Nephron progenitor cell (in vitro differentiated cells): ENCODE results near the gene CAMK2A.

Source experiments
- DNase-seq: peaks from one replicate; pipeline ENCODE4 v3.0.0; 2021
- H3K27ac Mint-ChIP-seq: 2 replicates; pipeline ENCODE4 v1.8.0; 2021; ENCODE audit warnings: mild to moderate bottlenecking, moderate library complexity, mixed read lengths
- H3K27me3 Mint-ChIP-seq: 2 replicates; pipeline ENCODE4 v1.8.0; 2021; ENCODE audit warnings: mild to moderate bottlenecking, low read depth, mixed read lengths; ENCODE audit not compliant: poor library complexity
- H3K36me3 Mint-ChIP-seq: 2 replicates; pipeline ENCODE4 v1.8.0; 2021; ENCODE audit warnings: low read depth, mixed read lengths
- H3K4me1 Mint-ChIP-seq: 2 replicates; pipeline ENCODE4 v1.8.0; 2021; ENCODE audit warnings: mixed read lengths
- H3K4me3 Mint-ChIP-seq: 2 replicates; pipeline ENCODE4 v1.8.0; 2021; ENCODE audit warnings: mild to moderate bottlenecking, moderate library complexity, mixed read lengths
- H3K9me3 Mint-ChIP-seq: 2 replicates; pipeline ENCODE4 v1.8.0; 2021; ENCODE audit warnings: mild to moderate bottlenecking, moderate library complexity, mixed read lengths
- TF ChIP-seq, protein P1 (sequence below): fragments of 200-600 bp; sonication (generic); IDR thresholded peaks from 2 replicates; pipeline ENCODE4 v1.5.0; 2021; ENCODE audit warnings: antibody characterized with exemption

The CAMK2A gene

DNA sequence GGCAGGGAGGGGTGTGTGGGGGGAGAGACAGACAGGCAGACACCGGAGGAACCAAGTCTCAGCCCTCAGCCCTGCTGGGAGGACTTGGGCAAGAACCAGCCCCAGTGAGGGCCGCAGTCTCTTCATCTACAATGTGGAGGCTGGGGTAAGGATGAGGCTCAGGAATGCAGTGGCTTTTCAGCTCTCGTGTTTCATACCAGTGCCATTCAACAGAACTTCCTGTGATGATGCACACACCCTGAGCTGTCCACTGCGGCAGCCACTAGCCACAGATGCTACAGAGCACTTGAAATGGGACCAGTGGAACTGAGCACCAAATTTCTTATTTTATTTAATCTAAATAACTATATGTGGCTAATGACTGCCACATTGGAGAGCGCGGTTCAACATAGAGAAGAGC is 10.7 kb downstream of the CAMK2A start:
- Mint-ChIP-seq H3K4me3 (no peak overlapping the region), H3K27ac (no peak overlapping the region), H3K36me3 (no peaks in the 10 kb centered on the region), H3K27me3 (no peaks in the 10 kb centered on the region), H3K9me3 (no peaks in the 10 kb centered on the region), H3K4me1 (peaks cover 62% of the 10 kb centered on the region)
- DNase-seq = no peak
- TF ChIP-seq, protein P1, sequence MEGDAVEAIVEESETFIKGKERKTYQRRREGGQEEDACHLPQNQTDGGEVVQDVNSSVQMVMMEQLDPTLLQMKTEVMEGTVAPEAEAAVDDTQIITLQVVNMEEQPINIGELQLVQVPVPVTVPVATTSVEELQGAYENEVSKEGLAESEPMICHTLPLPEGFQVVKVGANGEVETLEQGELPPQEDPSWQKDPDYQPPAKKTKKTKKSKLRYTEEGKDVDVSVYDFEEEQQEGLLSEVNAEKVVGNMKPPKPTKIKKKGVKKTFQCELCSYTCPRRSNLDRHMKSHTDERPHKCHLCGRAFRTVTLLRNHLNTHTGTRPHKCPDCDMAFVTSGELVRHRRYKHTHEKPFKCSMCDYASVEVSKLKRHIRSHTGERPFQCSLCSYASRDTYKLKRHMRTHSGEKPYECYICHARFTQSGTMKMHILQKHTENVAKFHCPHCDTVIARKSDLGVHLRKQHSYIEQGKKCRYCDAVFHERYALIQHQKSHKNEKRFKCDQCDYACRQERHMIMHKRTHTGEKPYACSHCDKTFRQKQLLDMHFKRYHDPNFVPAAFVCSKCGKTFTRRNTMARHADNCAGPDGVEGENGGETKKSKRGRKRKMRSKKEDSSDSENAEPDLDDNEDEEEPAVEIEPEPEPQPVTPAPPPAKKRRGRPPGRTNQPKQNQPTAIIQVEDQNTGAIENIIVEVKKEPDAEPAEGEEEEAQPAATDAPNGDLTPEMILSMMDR = no peak

DNA sequence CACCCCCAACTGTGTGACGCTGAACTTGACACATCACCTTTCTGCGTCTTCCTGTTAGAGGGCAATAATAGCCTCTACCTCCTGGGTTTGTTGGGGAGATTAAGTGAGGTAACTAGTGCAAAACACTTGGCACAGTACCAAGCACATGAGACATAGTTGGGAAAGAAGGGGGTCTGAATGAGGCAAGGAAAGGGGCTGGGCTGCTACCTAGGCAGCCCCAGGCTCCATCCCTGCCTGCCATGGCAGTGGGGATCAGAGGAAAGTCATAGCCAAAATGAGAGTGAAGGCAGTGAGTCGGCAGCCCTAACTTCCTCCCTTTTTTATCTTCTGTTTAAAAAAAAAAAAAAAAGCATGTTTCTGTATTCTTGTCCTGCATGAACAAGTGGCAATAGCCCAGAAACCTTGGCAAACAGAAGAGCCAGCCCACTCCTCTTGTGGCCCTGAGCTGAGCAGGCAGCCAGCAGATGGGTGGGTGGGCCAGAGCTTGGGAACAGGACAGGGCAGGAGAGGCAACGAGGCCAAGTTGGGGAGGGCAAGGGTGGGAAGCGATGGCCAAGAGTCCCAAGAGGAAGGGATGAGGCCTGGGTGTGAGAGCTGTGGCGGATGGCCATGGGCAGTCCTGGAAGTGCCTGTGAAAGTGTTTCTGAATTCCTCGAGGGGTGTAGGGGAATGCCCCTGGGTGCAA is 11.4 kb downstream of the CAMK2A start:
- no peak for DNase-seq
- H3K27me3 Mint-ChIP-seq = no peaks in the 10 kb centered on the region
- TF ChIP-seq, protein P1 = no peak
- H3K4me1 Mint-ChIP-seq = peaks cover 59% of the 10 kb centered on the region
- H3K36me3 Mint-ChIP-seq = no peaks in the 10 kb centered on the region
- no peak overlapping the region for H3K4me3 Mint-ChIP-seq
- H3K9me3 Mint-ChIP-seq = no peaks in the 10 kb centered on the region
- H3K27ac Mint-ChIP-seq = peak overlapping the region; percentile 95

DNA sequence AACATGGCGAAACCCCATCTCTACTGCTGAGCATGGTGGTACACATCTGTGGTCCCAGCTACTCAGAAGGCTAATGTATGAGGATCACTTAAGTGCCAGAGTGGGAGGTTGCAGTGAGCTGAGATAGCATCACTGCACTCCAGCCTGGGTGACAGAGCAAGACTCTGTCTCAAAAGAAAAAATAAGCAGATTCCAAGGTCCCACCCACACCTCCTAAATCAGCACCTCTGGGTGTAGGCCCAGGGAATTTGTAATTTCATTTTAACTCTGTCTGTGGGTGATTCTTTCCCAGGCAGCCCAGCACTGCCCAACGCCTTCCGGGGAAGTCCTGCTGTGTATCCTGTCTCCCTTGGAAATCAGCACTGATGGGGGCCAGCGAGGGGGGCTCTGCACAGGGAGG is 12.5 kb downstream of the CAMK2A start:
- peaks cover 56% of the 10 kb centered on the region for H3K4me1 Mint-ChIP-seq
- DNase-seq = no peak
- no peaks in the 10 kb centered on the region for H3K9me3 Mint-ChIP-seq
- H3K27me3 Mint-ChIP-seq = no peaks in the 10 kb centered on the region
- H3K27ac Mint-ChIP-seq = no peak overlapping the region
- no peak overlapping the region for H3K4me3 Mint-ChIP-seq
- no peaks in the 10 kb centered on the region for H3K36me3 Mint-ChIP-seq
- TF ChIP-seq, protein P1 = no peak

DNA sequence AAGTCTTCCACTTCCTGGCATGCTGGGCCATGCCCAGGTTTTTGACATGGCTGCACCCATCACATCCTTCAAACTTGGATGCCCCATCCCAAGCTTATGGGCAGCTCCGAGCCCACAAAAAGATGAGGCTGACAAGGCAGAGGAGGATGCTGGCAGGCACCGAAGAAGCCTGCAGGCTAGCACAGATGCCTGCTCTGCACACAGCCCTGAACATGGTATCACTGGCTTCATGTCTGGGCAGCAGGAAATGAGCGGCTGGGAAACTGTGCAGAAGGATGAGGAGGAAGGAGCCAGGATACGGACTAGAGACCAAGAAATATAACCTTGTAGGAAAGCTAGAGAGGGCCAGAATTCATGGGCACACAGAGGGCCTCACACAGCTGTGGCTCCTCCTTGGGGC is 14.8 kb downstream of the CAMK2A start:
- Mint-ChIP-seq H3K27ac (peak overlapping the region; percentile 64), H3K36me3 (no peaks in the 10 kb centered on the region), H3K4me3 (no peak overlapping the region), H3K27me3 (peaks cover 9% of the 10 kb centered on the region), H3K9me3 (no peaks in the 10 kb centered on the region), H3K4me1 (peaks cover 37% of the 10 kb centered on the region)
- TF ChIP-seq, protein P1 = no peak
- no peak for DNase-seq

DNA sequence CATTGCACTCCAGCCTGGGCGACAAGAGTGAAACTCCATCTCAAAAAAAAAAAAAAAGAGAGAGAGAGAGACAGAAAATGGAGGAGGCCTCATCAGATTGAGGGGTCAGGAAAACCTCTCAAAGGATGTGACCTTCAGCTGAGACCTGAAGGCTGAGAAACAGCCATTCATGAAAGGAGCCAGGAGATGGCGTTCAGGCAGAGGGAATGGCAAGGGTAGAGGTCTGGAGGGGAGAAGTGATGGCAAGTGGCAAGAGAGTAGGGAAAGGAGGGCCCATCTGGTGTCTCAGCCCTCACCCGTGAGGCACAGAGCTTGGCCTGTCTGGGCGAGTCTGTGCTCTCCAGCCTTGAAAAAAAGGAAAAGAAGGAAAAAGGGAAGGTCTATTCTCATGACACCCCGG is 17.0 kb downstream of the CAMK2A start:
- peaks cover 23% of the 10 kb centered on the region for H3K4me1 Mint-ChIP-seq
- TF ChIP-seq, protein P1 = peak; percentile 48
- H3K4me3 Mint-ChIP-seq = no peak overlapping the region
- no peaks in the 10 kb centered on the region for H3K36me3 Mint-ChIP-seq
- no peak overlapping the region for H3K27ac Mint-ChIP-seq
- no peaks in the 10 kb centered on the region for H3K9me3 Mint-ChIP-seq
- peaks cover 9% of the 10 kb centered on the region for H3K27me3 Mint-ChIP-seq
- DNase-seq = peak; percentile 37

DNA sequence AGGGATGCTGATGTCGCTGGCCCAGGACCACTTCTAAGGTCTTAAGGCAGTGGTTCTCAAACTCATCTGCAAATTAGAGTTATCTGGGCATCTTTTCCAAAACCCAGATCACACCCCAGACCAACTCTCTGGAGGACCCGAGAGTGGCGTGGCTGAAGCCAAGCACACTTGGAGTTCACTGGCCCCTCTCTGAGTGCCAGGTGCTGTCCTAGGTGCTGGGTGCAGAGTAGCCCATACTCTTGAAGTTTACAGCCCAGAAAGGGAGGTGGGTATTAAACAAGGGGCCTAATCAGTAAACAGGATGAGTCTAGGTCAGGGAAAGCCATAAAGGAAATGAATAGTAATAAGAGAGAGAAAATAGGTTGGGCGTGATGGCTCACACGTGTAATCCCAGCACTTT is 17.6 kb downstream of the CAMK2A start:
- H3K27ac Mint-ChIP-seq = no peak overlapping the region
- peaks cover 18% of the 10 kb centered on the region for H3K4me1 Mint-ChIP-seq
- TF ChIP-seq, protein P1 = no peak
- peaks cover 9% of the 10 kb centered on the region for H3K27me3 Mint-ChIP-seq
- no peak overlapping the region for H3K4me3 Mint-ChIP-seq
- no peak for DNase-seq
- no peaks in the 10 kb centered on the region for H3K36me3 Mint-ChIP-seq
- H3K9me3 Mint-ChIP-seq = no peaks in the 10 kb centered on the region
